Epithelial cell of proximal tubule (primary cell): ENCODE measurements around the gene IL23A. TPM values are rescaled to one million over a fixed set of nuclear protein-coding genes. Genes with fewer than 3 reads are reported as not detected.

Experiments
- DNase-seq: peaks from one replicate; pipeline ENCODE4 v3.0.0-alpha.2; 2011; ENCODE audit warnings: low read depth
- H3K4me3 ChIP-seq: 2 replicates; pipeline ENCODE4 v1.5.1; 2011; ENCODE audit warnings: low read depth, mild to moderate bottlenecking, low read length
- CTCF ChIP-seq: conservative IDR thresholded peaks from 2 replicates; pipeline ENCODE4 v1.5.1; 2012; ENCODE audit warnings: low read depth, mild to moderate bottlenecking, low read length
- total RNA-seq: library from RNA; depleted of rRNA; stranded (reverse); fragments of >200 nt; gene quantifications from 2 replicates; pipeline ENCODE4 v1.2.3, GENCODE V29; 2015

Gene IL23A
- total RNA-seq, 1 donor from 2014 or later, result 26.1 TPM

GRCh38 chr12:56299853-56300643 is 38.6 kb upstream of the IL23A start, which contains the start of gene CS:
TSS of gene CS (minus strand) at chr12:56300330. CDS start at chr12:56300201, 129 bp downstream.
- no peak for TF ChIP-seq CTCF
- peak within 1 kb of the TSS; percentile 69 for H3K4me3 ChIP-seq
- peak; percentile 62 for DNase-seq

- no peak for DNase-seq
- peak overlapping the region; percentile 69 for H3K4me3 ChIP-seq
- no peak for TF ChIP-seq CTCF
Measured at GRCh38 chr12:56300644-56301464, 37.8 kb upstream of the IL23A start.

GRCh38 chr12:56304276-56304675 is 34.4 kb upstream of the IL23A start:
- DNase-seq, result no peak
- TF ChIP-seq CTCF, result no peak
- H3K4me3 ChIP-seq, result no peak overlapping the region

GRCh38 chr12:56304872-56305590 is 33.7 kb upstream of the IL23A start:
- DNase-seq, result no peak
- TF ChIP-seq CTCF, result no peak

GRCh38 chr12:56307221-56307965 is 31.3 kb upstream of the IL23A start:
- no peak for TF ChIP-seq CTCF
- H3K4me3 ChIP-seq, result no peak overlapping the region
- no peak for DNase-seq

More at GRCh38 chr12:56304872-56305590, 33.7 kb upstream of the IL23A start:
- H3K4me3 ChIP-seq, result no peak overlapping the region

- no peak for TF ChIP-seq CTCF
- no peak for DNase-seq
- H3K4me3 ChIP-seq, result no peak overlapping the region
Measured at GRCh38 chr12:56308714-56309113, 30.0 kb upstream of the IL23A start.
